Stimulated activated CD4-positive, alpha-beta T cell treated with anti-CD3 and anti-CD28 coated beads, Interleukin-12 subunit alpha, Interleukin-12 subunit beta, amount 100 ng/mL, for 24 hours (primary cell): ENCODE measurements around the gene TYMP.
A peak's percentile ranks its signal among the peaks of the same experiment; 100 is the strongest.
"Not testable (repeated sequence)": the region's sequence is repeated elsewhere in the genome, so short reads cannot be mapped to it uniquely, and the experiment has no call there.

Experiments
- DNase-seq, 2 experiments: peaks; one replicate each; pipeline ENCODE4 v3.0.0-alpha.2; 2020; ENCODE audit warnings: low read depth in 2 of 2

The TYMP gene

GRCh38 chr22:50540381-50540780 is 10.6 kb upstream of the TYMP start:
- DNase-seq = no peak

GRCh38 chr22:50537765-50538164 is 8.0 kb upstream of the TYMP start:
- no peak for DNase-seq

GRCh38 chr22:50536226-50536625 is 6.4 kb upstream of the TYMP start:
- no peak for DNase-seq

GRCh38 chr22:50535113-50535512 is 5.3 kb upstream of the TYMP start:
- DNase-seq = no peak

- not testable (repeated sequence) for DNase-seq
Observed at GRCh38 chr22:50533856-50534711, 4.3 kb upstream of the TYMP start.

GRCh38 chr22:50532824-50533796 is 3.3 kb upstream of the TYMP start:
- DNase-seq = no peak

- no peak for DNase-seq
Observed at GRCh38 chr22:50531962-50532674, 2.3 kb upstream of the TYMP start.

GRCh38 chr22:50531546-50531961 is 1.7 kb upstream of the TYMP start:
- DNase-seq = peak in 1 of 2 experiments; percentile 56

- DNase-seq = peak; percentile 64 to 79
Observed at GRCh38 chr22:50530877-50531545, 1.2 kb upstream of the TYMP start.

GRCh38 chr22:50530580-50530876 is 716 bp upstream of the TYMP start:
- DNase-seq = no peak

GRCh38 chr22:50529416-50529896 is 356 bp downstream of the TYMP start:
- no peak for DNase-seq

- DNase-seq = no peak
Observed at GRCh38 chr22:50528682-50529415, 963 bp downstream of the TYMP start.

- DNase-seq = no peak
Observed at GRCh38 chr22:50527921-50528681, 1.7 kb downstream of the TYMP start.

GRCh38 chr22:50526834-50527801 is 2.7 kb downstream of the TYMP start:
- DNase-seq = no peak

- peak; percentile 79 to 87 for DNase-seq
Observed at GRCh38 chr22:50526108-50526833, 3.5 kb downstream of the TYMP start.

GRCh38 chr22:50525858-50526107 is 4.0 kb downstream of the TYMP start:
- no peak for DNase-seq

GRCh38 chr22:50525104-50525857 is 4.5 kb downstream of the TYMP start, which contains the start of gene SCO2:
Gene SCO2 (minus strand): TSS chr22:50525598. CDS start chr22:50524411, 1,187 bp downstream.
- DNase-seq = peak; percentile 96 to 97
